ENCODE results near the gene GMDS.

The GMDS gene

GRCh38 chr6:2173203-2173961 lies 72.0 kb downstream of the GMDS start:
- in situ Hi-C loops (cut with MboI; ENCODE audit: low sequenced_read_pairs, unreplicated experiment): no loop called here
- no peak for DNase-seq (ENCODE audit: low spot score)
- TF ChIP-seq CTCF (IDR thresholded peaks at IDR 0.05; ENCODE audit: borderline replicate concordance, control extremely low read depth, extremely low read depth, insufficient read depth, missing control alignments): no peak

GRCh38 chr6:2171728-2172127 lies 73.7 kb downstream of the GMDS start:
- no peak for TF ChIP-seq CTCF (IDR thresholded peaks at IDR 0.05; ENCODE audit: borderline replicate concordance, control extremely low read depth, extremely low read depth, insufficient read depth, missing control alignments)
- no peak for DNase-seq (ENCODE audit: low spot score)
- in situ Hi-C loops (cut with MboI; ENCODE audit: low sequenced_read_pairs, unreplicated experiment): no loop called here

GRCh38 chr6:2168480-2168879 lies 76.9 kb downstream of the GMDS start:
- TF ChIP-seq CTCF (IDR thresholded peaks at IDR 0.05; ENCODE audit: borderline replicate concordance, control extremely low read depth, extremely low read depth, insufficient read depth, missing control alignments): no peak
- DNase-seq (ENCODE audit: low spot score): no peak
- in situ Hi-C loops (cut with MboI; ENCODE audit: low sequenced_read_pairs, unreplicated experiment): no loop called here

DNA sequence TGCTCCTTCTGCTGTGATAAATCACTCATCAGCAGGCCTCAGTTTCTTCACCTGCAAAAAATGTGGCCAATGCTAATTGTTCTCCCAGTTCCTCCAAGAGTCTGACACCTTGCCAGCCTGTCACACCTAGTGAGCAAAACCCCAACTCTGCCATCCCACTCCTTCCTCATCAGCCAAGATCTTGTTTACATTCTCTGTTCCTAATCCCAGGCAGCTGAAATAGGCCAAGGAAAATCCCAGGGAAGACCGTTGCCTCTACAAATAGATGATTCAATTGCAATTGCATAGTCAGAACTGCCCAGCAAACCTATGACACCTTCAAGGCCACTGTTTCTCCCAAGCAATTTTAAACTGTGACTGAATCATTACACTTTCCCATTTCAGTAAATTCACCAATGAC lies 78.7 kb downstream of the GMDS start:
- TF ChIP-seq CTCF (IDR thresholded peaks at IDR 0.05; ENCODE audit: borderline replicate concordance, control extremely low read depth, extremely low read depth, insufficient read depth, missing control alignments): no peak
- no peak for DNase-seq (ENCODE audit: low spot score)
- in situ Hi-C loops (cut with MboI; ENCODE audit: low sequenced_read_pairs, unreplicated experiment): no loop called here

GRCh38 chr6:2165286-2165685 lies 80.1 kb downstream of the GMDS start:
- in situ Hi-C loops (cut with MboI; ENCODE audit: low sequenced_read_pairs, unreplicated experiment): no loop called here
- no peak for DNase-seq (ENCODE audit: low spot score)
- TF ChIP-seq CTCF (IDR thresholded peaks at IDR 0.05; ENCODE audit: borderline replicate concordance, control extremely low read depth, extremely low read depth, insufficient read depth, missing control alignments): no peak

- no peak for DNase-seq (ENCODE audit: low spot score)
- no peak for TF ChIP-seq CTCF (IDR thresholded peaks at IDR 0.05; ENCODE audit: borderline replicate concordance, control extremely low read depth, extremely low read depth, insufficient read depth, missing control alignments)
- in situ Hi-C loops (cut with MboI; ENCODE audit: low sequenced_read_pairs, unreplicated experiment): no loop called here
These were observed 80.9 kb downstream of the GMDS start for GRCh38 chr6:2164481-2164880.

Data from GM13976 (cell line).